H1 (cell line): ENCODE data around the gene PET100. TPM values are rescaled to one million over a fixed set of nuclear protein-coding genes. Genes with fewer than 3 reads are reported as not detected.

Experiments used
- CTCF ChIA-PET: fragments of 300-600 bp; sonication (Branson Sonifier 250); formaldehyde crosslinking; loops from one replicate; lab custom pipeline; 2021; ENCODE audit not compliant: partially characterized antibody; lab: Charles Lee
- POLR2A ChIA-PET: fragments of 300-600 bp; sonication (Branson Sonifier 250); formaldehyde crosslinking; loops from one replicate; lab custom pipeline; 2021; ENCODE audit warnings: inconsistent platforms; ENCODE audit not compliant: partially characterized antibody; lab: Charles Lee
- DNase-seq, 2 experiments: peaks; one replicate each; pipeline versions ENCODE4 v3.0.0 to v3.0.0-alpha.2; 2010 to 2022; ENCODE audit warnings: low spot score in 2 of 2, low read depth in 1 of 2, mixed read lengths in 1 of 2
- FAIRE-seq: peaks from 2 replicates; lab custom pipeline; 2011; peaks lifted over from hg19 to GRCh38; lab: Jason Lieb, UNC
- H2AFZ ChIP-seq: 2 replicates; pipeline ENCODE4 v1.8.1; 2012; ENCODE audit warnings: low read length, inconsistent platforms
- H2AK5ac ChIP-seq: 2 replicates; pipeline ENCODE4 v1.6.1; 2013; ENCODE audit warnings: low read depth, low read length
- H2BK120ac ChIP-seq: replicated peaks from 2 replicates; pipeline ENCODE3; 2013; ENCODE audit warnings: low read depth, low read length, inconsistent platforms
- H2BK12ac ChIP-seq: 2 replicates; pipeline ENCODE4 v1.6.1; 2013; ENCODE audit warnings: low read depth, low read length
- H2BK15ac ChIP-seq: 2 replicates; pipeline ENCODE4 v1.6.1; 2013; ENCODE audit warnings: low read length
- H2BK20ac ChIP-seq: 2 replicates; pipeline ENCODE4 v1.6.1; 2013; ENCODE audit warnings: low read length
- H2BK5ac ChIP-seq: 2 replicates; pipeline ENCODE4 v1.6.1; 2013; ENCODE audit warnings: low read depth, low read length
- H3K14ac ChIP-seq: 2 replicates; pipeline ENCODE4 v1.6.1; 2013; ENCODE audit warnings: inconsistent platforms; ENCODE audit not compliant: insufficient read length
- H3K18ac ChIP-seq: 2 replicates; pipeline ENCODE4 v1.6.1; 2013; ENCODE audit warnings: low read length; ENCODE audit errors: extremely low read depth
- H3K23ac ChIP-seq: 2 replicates; pipeline ENCODE4 v1.6.1; 2013; ENCODE audit warnings: inconsistent platforms; ENCODE audit not compliant: insufficient read length
- H3K23me2 ChIP-seq: 2 replicates; pipeline ENCODE4 v1.6.1; 2013; ENCODE audit warnings: low read depth, low read length
- H3K27ac ChIP-seq: 2 replicates; pipeline ENCODE4 v1.6.1; 2011; ENCODE audit warnings: low read depth, low read length, inconsistent platforms
- H3K27me3 ChIP-seq, 4 experiments: replicated peaks in 1 of 4; 1 replicate in 1 of 4; 2 replicates in 3 of 4; pipeline versions ENCODE4 v1.6.1 to v1.8.1; 2011 to 2013; ENCODE audit warnings: low read length in 3 of 4, mild to moderate bottlenecking in 3 of 4, inconsistent platforms in 2 of 4, mixed read lengths in 2 of 4, moderate library complexity in 1 of 4; ENCODE audit not compliant: control insufficient read depth in 3 of 4, insufficient read depth in 3 of 4; ENCODE audit errors: extremely low read depth in 1 of 4
- H3K36me3 ChIP-seq, 4 experiments: 2 replicates each; pipeline versions ENCODE4 v1.6.1 to v1.8.1; 2011 to 2013; ENCODE audit warnings: mild to moderate bottlenecking in 4 of 4, low read length in 3 of 4, moderate library complexity in 2 of 4, control low read depth in 1 of 4, inconsistent platforms in 1 of 4; ENCODE audit not compliant: insufficient read depth in 4 of 4, control insufficient read depth in 2 of 4
- H3K4ac ChIP-seq: replicated peaks from 2 replicates; pipeline ENCODE3; 2013; ENCODE audit warnings: low read length, low read depth, mixed read lengths, inconsistent platforms; ENCODE audit not compliant: insufficient read length
- H3K4me1 ChIP-seq, 4 experiments: replicated peaks in 1 of 4; 1 replicate in 1 of 4; 2 replicates in 3 of 4; pipeline versions ENCODE4 v1.6.1 to v1.8.1; 2011 to 2013; ENCODE audit warnings: low read length in 3 of 4, inconsistent platforms in 2 of 4, mixed read lengths in 1 of 4; ENCODE audit not compliant: insufficient read depth in 4 of 4, control insufficient read depth in 3 of 4
- H3K4me2 ChIP-seq, 2 experiments: 2 replicates each; pipeline versions ENCODE4 v1.6.1 to v1.8.1; 2011 to 2013; ENCODE audit warnings: low read depth in 2 of 2, low read length in 2 of 2, control low read depth in 1 of 2, inconsistent platforms in 1 of 2, mild to moderate bottlenecking in 1 of 2; ENCODE audit not compliant: insufficient read depth in 1 of 2
- H3K4me3 ChIP-seq, 4 experiments: fragments of 200-600, 300-600 bp in 1 of 4; sonication (generic), shearing (Covaris generic), sonication (Bioruptor Twin) in 1 of 4; 2 replicates each; pipeline versions ENCODE4 v1.5.1 to v1.8.1; 2011 to 2016; ENCODE audit warnings: low read length in 4 of 4, low read depth in 3 of 4, control low read depth in 2 of 4, inconsistent platforms in 2 of 4, mild to moderate bottlenecking in 2 of 4, mixed read lengths in 1 of 4, moderate library complexity in 1 of 4; ENCODE audit not compliant: insufficient read depth in 2 of 4; ENCODE audit errors: extremely low read depth in 1 of 4
- H3K56ac ChIP-seq: replicated peaks from 2 replicates; pipeline ENCODE3; 2013; ENCODE audit warnings: low read depth, mild to moderate bottlenecking, mixed read lengths, low read length, inconsistent platforms; ENCODE audit not compliant: insufficient read length
- H3K79me1 ChIP-seq: 2 replicates; pipeline ENCODE4 v1.6.1; 2013; ENCODE audit warnings: low read depth, low read length, control low read depth
- H3K79me2 ChIP-seq, 2 experiments: 2 replicates each; pipeline versions ENCODE4 v1.6.1 to v1.8.1; 2012 to 2013; ENCODE audit warnings: low read length in 2 of 2, mild to moderate bottlenecking in 2 of 2, inconsistent platforms in 1 of 2; ENCODE audit not compliant: insufficient read depth in 2 of 2, control insufficient read depth in 1 of 2
- H3K9ac ChIP-seq, 4 experiments: replicated peaks in 1 of 4; 1 replicate in 1 of 4; 2 replicates in 3 of 4; pipeline versions ENCODE4 v1.6.1 to v1.8.1; 2011 to 2013; ENCODE audit warnings: low read depth in 3 of 4, low read length in 3 of 4, control low read depth in 2 of 4, mild to moderate bottlenecking in 2 of 4, moderate library complexity in 2 of 4, inconsistent platforms in 1 of 4; ENCODE audit errors: extremely low read depth in 1 of 4
- H3K9me3 ChIP-seq, 2 experiments: 2 replicates each; pipeline versions ENCODE4 v1.6.1 to v1.8.1; 2012 to 2013; ENCODE audit warnings: mild to moderate bottlenecking in 2 of 2, moderate library complexity in 2 of 2, control low read depth in 1 of 2, inconsistent platforms in 1 of 2, low read depth in 1 of 2, low read length in 1 of 2, mixed read lengths in 1 of 2; ENCODE audit not compliant: insufficient read depth in 2 of 2
- H4K20me1 ChIP-seq, 2 experiments: replicated peaks in 1 of 2; 2 replicates each; pipeline versions ENCODE3 to v1.8.1; 2011 to 2013; ENCODE audit warnings: inconsistent platforms in 2 of 2, low read length in 2 of 2, mild to moderate bottlenecking in 1 of 2; ENCODE audit not compliant: insufficient read depth in 2 of 2, control insufficient read depth in 1 of 2
- H4K5ac ChIP-seq: 2 replicates; pipeline ENCODE4 v1.6.1; 2013; ENCODE audit warnings: low read length, low read depth, mixed read lengths, inconsistent platforms; ENCODE audit not compliant: insufficient read length
- H4K8ac ChIP-seq: 2 replicates; pipeline ENCODE4 v1.8.0; 2013; ENCODE audit warnings: mild to moderate bottlenecking, moderate library complexity, low read length, inconsistent platforms; ENCODE audit not compliant: insufficient read depth; ENCODE audit errors: extremely low read depth
- H4K91ac ChIP-seq: replicated peaks from 2 replicates; pipeline ENCODE3; 2013; ENCODE audit warnings: low read length, mixed read lengths, inconsistent platforms; ENCODE audit not compliant: insufficient read length
- JUN ChIP-seq: IDR thresholded peaks from 2 replicates; pipeline ENCODE4 v1.6.1; 2011; ENCODE audit warnings: low read depth, mild to moderate bottlenecking, improper control_type of control experiment, low read length
- RFX5 ChIP-seq: IDR thresholded peaks from 2 replicates; pipeline ENCODE4 v1.6.1; 2011; ENCODE audit warnings: low read depth, low read length, improper control_type of control experiment, borderline replicate concordance
- SAP30 ChIP-seq: fragments of 300-600 bp; sonication (generic); IDR thresholded peaks from 2 replicates; pipeline ENCODE4 v1.7.1; 2012; ENCODE audit warnings: low read length, moderate library complexity, mild to moderate bottlenecking, inconsistent platforms; ENCODE audit not compliant: insufficient read depth, insufficient replicate concordance
- SP2 ChIP-seq: IDR thresholded peaks from 2 replicates; pipeline ENCODE4 v1.6.1; 2012; ENCODE audit warnings: mild to moderate bottlenecking, low read length, inconsistent platforms
- SP4 ChIP-seq: IDR thresholded peaks from 2 replicates; pipeline ENCODE4 v1.6.1; 2012; ENCODE audit warnings: low read length, inconsistent platforms
- TCF12 ChIP-seq: IDR thresholded peaks from 2 replicates; pipeline ENCODE4 v1.6.1; 2011; ENCODE audit warnings: low read depth, mild to moderate bottlenecking, low read length
- TEAD4 ChIP-seq: IDR thresholded peaks from 2 replicates; pipeline ENCODE4 v1.6.1; 2012; ENCODE audit warnings: low read depth, low read length, inconsistent platforms, mixed read lengths
- WGBS, 2 experiments: shearing (Covaris generic) in 1 of 2; methylation state at CpG; one replicate each; pipeline versions ENCODE4 v1.1.6 to v1.1.7; 2013 to 2015; ENCODE audit warnings: low lambda C conversion rate in 2 of 2, mixed read lengths in 2 of 2, inconsistent platforms in 1 of 2, low coverage in 1 of 2, missing lambda C conversion rate in 1 of 2; ENCODE audit not compliant: insufficient replicate concordance in 2 of 2, insufficient coverage in 1 of 2, insufficient read length in 1 of 2; ENCODE audit errors: extremely low coverage in 1 of 2, missing lambda C conversion rate in 1 of 2; 5-methylcytosine and 5-hydroxymethylcytosine counted together
- polyA plus RNA-seq, 7 experiments: library from polyadenylated mRNA; depleted of rRNA in 3 of 7; stranded (reverse) in 5 of 7; unstranded in 2 of 7; fragments of >200 nt in 5 of 7; fragments of 200-250 nt in 2 of 7; gene quantifications; 1 replicate in 5 of 7; 2 replicates in 1 of 7; 4 replicates in 1 of 7; pipeline versions ENCODE4 v1.2.1 to v1.2.3, GENCODE V29; 2011 to 2013; ENCODE audit warnings: missing spikeins in 2 of 7, mixed read lengths in 2 of 7
- total RNA-seq: library from RNA; stranded (reverse); fragmentation: NEBNext Ultra II Directional; extraction: Animal tissue kit (Norgen Biotek cat#: 25700); gene quantifications from 2 replicates; pipeline ENCODE4 v1.2.1, GENCODE V29; 2021

The PET100 gene
- total and polyA plus RNA-seq, 2 of the 8 experiments (the other 6 are each of a cell fraction or from before 2014, with no cell fraction given) = 80.8 to 105 TPM

GRCh38 chr19:7645163-7645562, 15.6 kb downstream of the PET100 start:
- H2AK5ac ChIP-seq = no peak overlapping the region
- no peak overlapping the region for H3K4ac ChIP-seq
- H4K5ac ChIP-seq = no peak overlapping the region
- no peak overlapping the region for H3K18ac ChIP-seq
- no peak overlapping the region for H2BK20ac ChIP-seq
- peaks cover 2% of the 10 kb centered on the region; the same call in 1 of the 2 replicates for H3K23me2 ChIP-seq
- H2BK12ac ChIP-seq = no peak overlapping the region
- 89% methylated on average over 14 of the region's 14 CpGs; no CpG with 5 or more reads in 1 of the 2 experiments for WGBS, 2 experiments
- no peak for DNase-seq
- no peak overlapping the region for H3K4me3 ChIP-seq
- peaks cover 0 to under 1% (median 0%) of the 10 kb centered on the region in 4 experiments; a peak in 1 of 7 replicates for H3K27me3 ChIP-seq
- H4K20me1 ChIP-seq = peaks cover 0 to 10% of the 10 kb centered on the region in 2 experiments
- TF ChIP-seq SP2 (no peak), SAP30 (no peak), SP4 (no peak), TEAD4 (no peak), TCF12 (no peak), RFX5 (no peak), JUN (no peak)
- ChIA-PET POLR2A (interaction anchor here (0.6 to 1.8 kb wide), 3 partner anchors 10 to 81 kb away, joined by 3 to 8 read pairs (median 3); no protein-coding TSS in a partner anchor), CTCF (interaction anchor here (1.1 to 1.8 kb wide), 3 partner anchors 11 to 155 kb away, joined by 4 to 7 read pairs (median 6); no protein-coding TSS in a partner anchor)
- FAIRE-seq = no peak
- no peak overlapping the region for H3K23ac ChIP-seq
- H2BK15ac ChIP-seq = no peak overlapping the region
- H2AFZ ChIP-seq = no peak overlapping the region
- no peaks in the 10 kb centered on the region for H3K9me3 ChIP-seq
- H4K91ac ChIP-seq = no peak overlapping the region
- no peak overlapping the region for H3K9ac ChIP-seq
- peaks cover 0 to 5% (median 0%) of the 10 kb centered on the region in 4 experiments; a peak in 2 of 7 replicates for H3K4me1 ChIP-seq
- H2BK5ac ChIP-seq = no peak overlapping the region
- H2BK120ac ChIP-seq = no peak overlapping the region
- H3K36me3 ChIP-seq = peaks cover 0 to 3% (median 0%) of the 10 kb centered on the region in 4 experiments; a peak in 2 of 8 replicates
- no peak overlapping the region for H3K27ac ChIP-seq
- H4K8ac ChIP-seq = no peak overlapping the region
- no peak overlapping the region for H3K4me2 ChIP-seq
- no peak overlapping the region for H3K14ac ChIP-seq
- H3K79me1 ChIP-seq = no peaks in the 10 kb centered on the region; the same call in 1 of the 2 replicates
- no peak overlapping the region for H3K56ac ChIP-seq
- no peaks in the 10 kb centered on the region for H3K79me2 ChIP-seq
